Breast epithelium (tissue), 4 donors: Measurements from ENCODE around the gene SYT11. TPM values are rescaled to one million over a fixed set of nuclear protein-coding genes. Genes with fewer than 3 reads are reported as not detected.
"Not testable (repeated sequence)": the region's sequence is repeated elsewhere in the genome, so short reads cannot be mapped to it uniquely, and the experiment has no call there.

Experiments used
- DNase-seq, 2 donors: peaks; one replicate each; pipeline ENCODE4 v3.0.0-alpha.2; 2019; ENCODE audit warnings: low spot score in 2 of 2
- H3K27ac ChIP-seq, 2 donors: fragments of 200-600 bp; sonication (generic) in 1 of 2; one replicate each; pipeline ENCODE4 v1.5.1; 2016 to 2019; ENCODE audit warnings: mild to moderate bottlenecking in 1 of 2
- H3K27me3 ChIP-seq, 2 donors: fragments of 200-600 bp; sonication (generic) in 1 of 2; one replicate each; pipeline versions ENCODE4 v1.5.1 to v1.6.0; 2017 to 2019; ENCODE audit warnings: control low read depth in 1 of 2, mild to moderate bottlenecking in 1 of 2
- H3K36me3 ChIP-seq: fragments of 200-600 bp; one replicate; pipeline ENCODE4 v1.5.1; 2019
- H3K4me1 ChIP-seq, 2 donors: fragments of 200-600 bp; sonication (generic); one replicate each; pipeline ENCODE4 v1.5.1; 2016 to 2019; ENCODE audit warnings: control low read depth in 1 of 2
- H3K4me3 ChIP-seq, 3 donors: fragments of 200-600 bp; sonication (generic); 1 replicate in 2 of 3; 2 replicates in 1 of 3; pipeline ENCODE4 v1.5.1; 2016 to 2019; ENCODE audit warnings: mild to moderate bottlenecking in 3 of 3, moderate library complexity in 2 of 3
- H3K9me3 ChIP-seq, 2 donors: fragments of 200-600 bp; sonication (generic) in 1 of 2; one replicate each; pipeline ENCODE4 v1.5.1; 2016 to 2019; ENCODE audit warnings: control low read depth in 1 of 2
- POLR2A ChIP-seq: fragments of 450-650 bp; IDR thresholded peaks from one replicate; pipeline ENCODE4 v1.6.1; 2016; ENCODE audit warnings: antibody characterized with exemption, mild to moderate bottlenecking, moderate library complexity
- POLR2AphosphoS5 ChIP-seq, 3 donors: sonication (generic); formaldehyde crosslinking; IDR thresholded peaks; one replicate each; pipeline ENCODE4 v1.6.1; 2017; ENCODE audit warnings: antibody characterized with exemption in 3 of 3
- intact Hi-C: fragments of 100-400 bp; cut with DNase I; formaldehyde crosslinking; loops from one replicate; pipeline ENCODE4 v1.15.1; 2023; ENCODE audit warnings: low total_unique reads
- total RNA-seq, 3 donors: library from RNA; depleted of rRNA; stranded (reverse); fragments of >200 nt; gene quantifications; one replicate each; pipeline ENCODE4 v1.1.0, GENCODE V29; 2016
- TF ChIP-seq, protein P1 (sequence below), 3 donors: fragments of 450-650 bp; IDR thresholded peaks; one replicate each; pipeline ENCODE4 v1.5.1; 2016 to 2017; ENCODE audit warnings: antibody characterized with exemption in 3 of 3, mild to moderate bottlenecking in 3 of 3, moderate library complexity in 3 of 3

The SYT11 gene
- total RNA-seq, 3 donors from 2014 or later = 4.5 to 8.2 (median 5.0) TPM

DNA sequence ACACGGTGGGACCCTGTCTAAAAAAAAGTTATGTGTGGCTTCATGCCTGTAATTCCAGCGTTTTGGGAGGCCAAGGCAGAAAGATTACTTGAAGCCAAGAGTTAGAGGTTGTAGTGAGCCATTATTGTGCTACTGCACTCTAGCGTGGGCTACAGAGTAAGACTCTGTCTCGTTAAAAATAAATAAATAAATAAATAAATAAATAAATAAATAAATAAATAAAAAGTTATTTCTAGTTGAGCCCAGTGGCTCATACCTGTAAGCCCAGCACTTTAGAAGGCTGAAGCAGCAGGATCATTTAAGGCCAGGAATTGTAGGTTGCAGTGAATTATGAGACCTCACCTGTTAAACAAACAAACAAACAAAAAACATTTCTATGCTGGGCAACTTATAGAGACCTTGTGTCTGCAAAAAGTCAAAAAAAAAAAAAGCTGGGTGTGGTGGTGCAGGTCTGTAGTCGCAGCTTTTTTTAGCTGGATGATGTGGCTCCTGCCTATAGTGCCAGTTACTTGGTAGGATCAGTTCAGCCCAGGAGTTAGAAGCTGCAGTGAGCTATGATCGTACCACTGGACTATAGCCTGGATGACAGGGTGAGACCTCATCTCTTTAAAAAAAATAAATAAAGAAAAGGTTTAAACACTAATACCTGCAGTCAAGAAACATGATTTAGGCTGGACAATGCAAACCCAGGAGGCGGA lies 27.9 kb upstream of the SYT11 start:
- DNase-seq = no peak
- H3K4me1 ChIP-seq = no peaks in the 10 kb centered on the region
- no peaks in the 10 kb centered on the region for H3K9me3 ChIP-seq
- TF ChIP-seq, protein P1, sequence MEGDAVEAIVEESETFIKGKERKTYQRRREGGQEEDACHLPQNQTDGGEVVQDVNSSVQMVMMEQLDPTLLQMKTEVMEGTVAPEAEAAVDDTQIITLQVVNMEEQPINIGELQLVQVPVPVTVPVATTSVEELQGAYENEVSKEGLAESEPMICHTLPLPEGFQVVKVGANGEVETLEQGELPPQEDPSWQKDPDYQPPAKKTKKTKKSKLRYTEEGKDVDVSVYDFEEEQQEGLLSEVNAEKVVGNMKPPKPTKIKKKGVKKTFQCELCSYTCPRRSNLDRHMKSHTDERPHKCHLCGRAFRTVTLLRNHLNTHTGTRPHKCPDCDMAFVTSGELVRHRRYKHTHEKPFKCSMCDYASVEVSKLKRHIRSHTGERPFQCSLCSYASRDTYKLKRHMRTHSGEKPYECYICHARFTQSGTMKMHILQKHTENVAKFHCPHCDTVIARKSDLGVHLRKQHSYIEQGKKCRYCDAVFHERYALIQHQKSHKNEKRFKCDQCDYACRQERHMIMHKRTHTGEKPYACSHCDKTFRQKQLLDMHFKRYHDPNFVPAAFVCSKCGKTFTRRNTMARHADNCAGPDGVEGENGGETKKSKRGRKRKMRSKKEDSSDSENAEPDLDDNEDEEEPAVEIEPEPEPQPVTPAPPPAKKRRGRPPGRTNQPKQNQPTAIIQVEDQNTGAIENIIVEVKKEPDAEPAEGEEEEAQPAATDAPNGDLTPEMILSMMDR (IDR thresholded peaks at IDR 0.05) = no peak
- TF ChIP-seq POLR2A (no peak), POLR2AphosphoS5 (IDR thresholded peaks at IDR 0.05) (no peak)
- H3K27ac ChIP-seq = no peak overlapping the region
- no peak overlapping the region for H3K4me3 ChIP-seq
- intact Hi-C loops = loop anchor here (5.0 kb wide), 1 partner anchor 39 kb away; no protein-coding TSS in a partner anchor
- H3K36me3 ChIP-seq = no peaks in the 10 kb centered on the region
- no peaks in the 10 kb centered on the region for H3K27me3 ChIP-seq

DNA sequence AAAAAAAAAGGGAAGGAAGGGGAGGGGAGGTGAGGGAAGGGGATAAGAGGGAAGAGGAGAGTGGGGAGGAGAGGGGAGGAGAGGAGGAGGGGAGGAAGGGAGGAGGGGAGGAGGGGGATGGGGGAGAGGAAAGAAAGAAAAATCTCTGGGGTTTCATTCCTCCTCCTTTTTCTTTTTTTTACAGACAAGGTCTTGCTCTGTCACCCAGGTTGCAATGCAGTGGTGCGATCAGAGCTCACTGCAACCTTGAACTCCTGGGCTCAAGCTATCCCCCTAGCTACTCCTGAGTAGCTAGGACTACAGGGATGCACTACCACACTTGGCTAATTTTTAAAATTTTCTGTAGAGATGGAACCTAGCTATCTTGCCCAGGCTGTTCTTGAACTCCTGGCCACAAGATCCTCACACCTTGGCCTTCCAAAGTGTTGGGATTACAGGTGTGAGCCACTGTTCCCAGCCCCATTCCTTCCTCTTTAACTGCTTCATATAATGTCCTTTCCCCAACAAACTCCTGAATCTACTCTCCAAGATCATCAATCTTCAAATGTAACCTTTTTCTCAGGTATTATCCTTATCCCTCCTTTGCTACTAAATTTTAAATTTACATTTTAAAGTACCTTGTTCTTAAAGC lies 25.6 kb upstream of the SYT11 start:
- Histone ChIP-seq H3K27me3 (no peaks in the 10 kb centered on the region), H3K4me3 (no peak overlapping the region), H3K36me3 (no peaks in the 10 kb centered on the region), H3K4me1 (no peaks in the 10 kb centered on the region), H3K27ac (no peak overlapping the region), H3K9me3 (no peaks in the 10 kb centered on the region)
- intact Hi-C loops = loop anchor here (5.0 kb wide), 1 partner anchor 41 kb away; no protein-coding TSS in a partner anchor
- TF ChIP-seq, protein P1 (IDR thresholded peaks at IDR 0.05) = no peak
- no peak for TF ChIP-seq POLR2A
- TF ChIP-seq POLR2AphosphoS5 (IDR thresholded peaks at IDR 0.05) = no peak
- no peak for DNase-seq

DNA sequence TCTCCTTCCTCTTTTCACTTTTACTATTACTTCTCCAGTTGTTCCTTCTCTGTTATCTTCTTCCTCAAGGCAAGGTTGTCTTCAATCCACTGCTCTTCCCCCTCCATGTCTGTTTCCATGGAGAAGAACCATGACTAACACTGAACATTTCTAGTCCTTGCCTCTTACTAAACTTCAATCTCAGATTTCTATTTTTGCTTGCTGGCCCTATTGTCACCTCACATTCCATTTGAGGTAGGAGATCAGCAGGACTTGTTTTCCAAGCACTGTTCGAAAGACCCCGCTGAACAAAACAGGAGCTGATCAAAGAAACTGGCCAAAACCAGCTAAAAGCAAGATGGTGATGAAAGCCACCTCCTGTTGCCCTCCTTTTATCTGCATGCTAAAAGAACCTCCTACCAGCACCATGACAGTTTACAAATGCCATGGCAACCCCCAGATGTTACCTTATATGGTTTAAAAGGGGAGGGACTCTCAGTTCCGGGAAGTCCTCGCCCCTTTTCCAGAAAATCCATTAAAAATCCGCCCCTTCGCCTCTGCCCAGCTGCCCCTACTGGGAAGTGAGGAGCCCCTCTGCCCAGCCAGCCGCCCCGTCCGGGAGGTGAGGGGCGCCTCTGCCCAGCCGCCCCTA lies 25.0 kb upstream of the SYT11 start:
- intact Hi-C loops = loop anchor here (5.0 kb wide), 1 partner anchor 42 kb away; no protein-coding TSS in a partner anchor
- H3K36me3 ChIP-seq = no peaks in the 10 kb centered on the region
- no peaks in the 10 kb centered on the region for H3K9me3 ChIP-seq
- DNase-seq = no peak
- no peaks in the 10 kb centered on the region for H3K27me3 ChIP-seq
- no peak overlapping the region for H3K27ac ChIP-seq
- TF ChIP-seq POLR2AphosphoS5 (IDR thresholded peaks at IDR 0.05) (no peak), POLR2A (no peak)
- TF ChIP-seq, protein P1 (IDR thresholded peaks at IDR 0.05) = no peak
- no peaks in the 10 kb centered on the region for H3K4me1 ChIP-seq
- no peak overlapping the region for H3K4me3 ChIP-seq

DNA sequence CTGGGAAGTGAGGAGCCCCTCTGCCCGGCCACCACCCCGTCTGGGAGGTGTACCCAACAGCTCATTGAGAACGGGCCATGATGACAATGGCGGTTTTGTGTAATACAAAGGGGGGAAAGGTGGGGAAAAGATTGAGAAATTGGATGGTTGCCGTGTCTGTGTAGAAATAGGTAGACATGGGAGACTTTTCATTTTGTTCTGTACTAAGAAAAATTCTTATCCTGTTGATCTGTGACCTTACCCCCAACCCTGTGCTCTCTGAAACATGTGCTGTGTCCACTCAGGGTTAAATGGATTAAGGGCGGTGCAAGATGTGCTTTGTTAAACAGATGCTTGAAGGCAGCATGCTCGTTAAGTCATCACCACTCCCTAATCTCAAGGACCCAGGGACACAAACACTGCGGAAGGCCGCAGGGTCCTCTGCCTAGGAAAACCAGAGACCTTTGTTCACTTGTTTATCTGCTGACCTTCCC lies 24.4 kb upstream of the SYT11 start:
- intact Hi-C loops = loop anchor here (5.0 kb wide), 1 partner anchor 43 kb away; no protein-coding TSS in a partner anchor
- not testable (repeated sequence) for H3K36me3 ChIP-seq, DNase-seq

DNA sequence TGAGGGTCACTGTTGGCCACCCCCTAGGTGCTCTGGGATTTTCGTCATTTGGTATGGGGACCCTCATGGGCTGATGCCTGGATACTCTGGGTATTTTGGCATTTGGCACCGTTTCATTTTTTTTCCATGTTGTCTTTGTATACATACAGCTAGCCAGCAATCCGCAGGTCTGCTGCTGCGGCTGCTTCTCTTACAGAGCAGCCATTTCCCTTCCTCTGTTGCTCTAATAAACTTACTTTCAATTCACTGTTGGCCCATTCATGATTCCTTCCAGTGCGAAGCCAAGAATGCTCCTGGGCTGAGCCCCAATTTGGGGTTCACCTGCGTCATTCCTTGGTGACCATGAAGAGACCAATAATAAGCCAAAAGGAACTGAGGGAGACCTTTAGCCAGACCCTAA lies 23.8 kb upstream of the SYT11 start:
- intact Hi-C loops = no loop called here
- H3K27me3 ChIP-seq = no peaks in the 10 kb centered on the region
- no peak overlapping the region for H3K27ac ChIP-seq
- TF ChIP-seq POLR2AphosphoS5 (IDR thresholded peaks at IDR 0.05) (no peak), POLR2A (no peak)
- TF ChIP-seq, protein P1 (IDR thresholded peaks at IDR 0.05) = no peak
- no peak for DNase-seq
- H3K9me3 ChIP-seq = no peaks in the 10 kb centered on the region
- no peaks in the 10 kb centered on the region for H3K36me3 ChIP-seq
- no peaks in the 10 kb centered on the region for H3K4me1 ChIP-seq
- H3K4me3 ChIP-seq = no peak overlapping the region

More for the DNA sequence above, 24.4 kb upstream of the SYT11 start:
- H3K9me3 ChIP-seq, H3K27me3 ChIP-seq, H3K4me1 ChIP-seq, H3K4me3 ChIP-seq, H3K27ac ChIP-seq: not testable (repeated sequence)
